Neural progenitor cell (in vitro differentiated cells): ENCODE data around the gene ARHGAP4.

Source experiments
- EZH2 ChIP-seq: fragments of 200-600 bp; sonication (generic); IDR thresholded peaks from 2 replicates; pipeline ENCODE4 v1.6.1; 2017; ENCODE audit warnings: antibody characterized with exemption, mild to moderate bottlenecking, moderate library complexity
- EZH2phosphoT487 ChIP-seq: fragments of 200-600 bp; sonication (generic); IDR thresholded peaks from 2 replicates; pipeline ENCODE4 v1.6.1; 2017; ENCODE audit warnings: antibody characterized with exemption
- TF ChIP-seq, protein P1 (sequence below): fragments of 200-600 bp; sonication (generic); IDR thresholded peaks from 2 replicates; pipeline ENCODE4 v1.5.1; 2017; ENCODE audit warnings: antibody characterized with exemption, mild to moderate bottlenecking

DNA sequence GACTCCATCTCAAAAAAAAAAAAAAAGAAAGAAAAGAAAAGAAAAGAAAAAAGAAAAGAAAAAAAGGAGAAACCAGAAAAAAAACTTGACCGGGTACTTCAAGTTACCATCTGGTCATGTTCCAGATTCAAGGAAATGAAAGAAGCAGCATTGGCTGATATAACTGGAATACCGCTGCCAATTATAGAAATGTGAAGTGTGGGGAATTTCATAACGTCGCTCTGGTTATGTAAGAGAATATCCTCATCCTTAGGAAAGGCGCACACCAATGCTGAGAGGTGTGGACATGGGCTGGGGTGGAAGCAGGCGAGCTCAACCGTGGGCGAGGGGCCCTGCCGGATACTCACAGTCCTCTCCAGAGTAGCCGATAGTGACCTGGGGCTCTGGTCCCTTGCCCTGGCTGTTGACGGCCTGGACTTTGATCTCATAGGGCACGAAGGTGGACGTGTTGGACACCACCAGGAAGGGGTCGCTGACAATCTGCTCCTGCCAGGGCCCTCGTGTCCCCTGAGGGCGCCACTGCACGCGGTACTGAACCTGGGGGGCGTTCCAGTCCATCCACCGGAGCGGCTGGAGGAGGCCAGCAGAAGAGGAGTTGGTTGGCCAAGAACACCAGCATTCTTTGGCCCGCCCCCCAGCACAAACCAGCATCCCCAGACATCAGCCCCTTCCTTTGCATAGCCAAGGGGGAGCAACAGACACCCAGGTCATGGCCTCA lies 59.6 kb downstream of the ARHGAP4 start:
- TF ChIP-seq, protein P1, sequence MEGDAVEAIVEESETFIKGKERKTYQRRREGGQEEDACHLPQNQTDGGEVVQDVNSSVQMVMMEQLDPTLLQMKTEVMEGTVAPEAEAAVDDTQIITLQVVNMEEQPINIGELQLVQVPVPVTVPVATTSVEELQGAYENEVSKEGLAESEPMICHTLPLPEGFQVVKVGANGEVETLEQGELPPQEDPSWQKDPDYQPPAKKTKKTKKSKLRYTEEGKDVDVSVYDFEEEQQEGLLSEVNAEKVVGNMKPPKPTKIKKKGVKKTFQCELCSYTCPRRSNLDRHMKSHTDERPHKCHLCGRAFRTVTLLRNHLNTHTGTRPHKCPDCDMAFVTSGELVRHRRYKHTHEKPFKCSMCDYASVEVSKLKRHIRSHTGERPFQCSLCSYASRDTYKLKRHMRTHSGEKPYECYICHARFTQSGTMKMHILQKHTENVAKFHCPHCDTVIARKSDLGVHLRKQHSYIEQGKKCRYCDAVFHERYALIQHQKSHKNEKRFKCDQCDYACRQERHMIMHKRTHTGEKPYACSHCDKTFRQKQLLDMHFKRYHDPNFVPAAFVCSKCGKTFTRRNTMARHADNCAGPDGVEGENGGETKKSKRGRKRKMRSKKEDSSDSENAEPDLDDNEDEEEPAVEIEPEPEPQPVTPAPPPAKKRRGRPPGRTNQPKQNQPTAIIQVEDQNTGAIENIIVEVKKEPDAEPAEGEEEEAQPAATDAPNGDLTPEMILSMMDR: no peak
- TF ChIP-seq EZH2 (no peak), EZH2phosphoT487 (no peak)
